Skin of body (tissue), 2 donors: ENCODE data around the gene C14orf39. TPM values are rescaled to one million over a fixed set of nuclear protein-coding genes. Genes with fewer than 3 reads are reported as not detected.
A peak's percentile ranks its signal among the peaks of the same experiment; 100 is the strongest.

ENCODE experiments used
- DNase-seq: peaks from one replicate; lab custom pipeline; 2025; lab: John Stamatoyannopoulos, UW
- total RNA-seq: library from RNA; depleted of rRNA; stranded (reverse); fragments of >200 nt; gene quantifications from one replicate; pipeline ENCODE4 v1.2.3, GENCODE V29; 2014

C14orf39 gene
- 0.39 TPM for total RNA-seq

GRCh38 chr14:60485598-60486251 is at the start of gene C14orf39:
Gene C14orf39, minus strand, starts transcription at chr14:60486063. Its CDS starts 985 bp downstream, at chr14:60485078.
- DNase-seq = peak; percentile 53

GRCh38 chr14:60532442-60532841 is 46.6 kb upstream of the C14orf39 start:
- no peak for DNase-seq

GRCh38 chr14:60515511-60516289 is 29.8 kb upstream of the C14orf39 start:
- no peak for DNase-seq

GRCh38 chr14:60514741-60515491 is 29.1 kb upstream of the C14orf39 start:
- DNase-seq = no peak

GRCh38 chr14:60514378-60514740 is 28.5 kb upstream of the C14orf39 start:
- no peak for DNase-seq

- no peak for DNase-seq
Observed at GRCh38 chr14:60512973-60513571, 27.2 kb upstream of the C14orf39 start.

GRCh38 chr14:60512126-60512525 is 26.3 kb upstream of the C14orf39 start:
- no peak for DNase-seq

- DNase-seq = no peak
Observed at GRCh38 chr14:60510951-60511599, 25.2 kb upstream of the C14orf39 start.

GRCh38 chr14:60510254-60510950 is 24.5 kb upstream of the C14orf39 start:
- no peak for DNase-seq

GRCh38 chr14:60509438-60510253 is 23.8 kb upstream of the C14orf39 start:
- no peak for DNase-seq

- DNase-seq = no peak
Observed at GRCh38 chr14:60508707-60509437, 23.0 kb upstream of the C14orf39 start, which contains the start of gene SIX6. Gene SIX6, plus strand, starts transcription at chr14:60509146. Its CDS starts 253 bp downstream, at chr14:60509399.

- no peak for DNase-seq
Observed at GRCh38 chr14:60508363-60508706, 22.5 kb upstream of the C14orf39 start.

- no peak for DNase-seq
Observed at GRCh38 chr14:60506985-60507829, 21.3 kb upstream of the C14orf39 start.

- DNase-seq = no peak
Observed at GRCh38 chr14:60506462-60506984, 20.7 kb upstream of the C14orf39 start.

GRCh38 chr14:60506010-60506409 is 20.1 kb upstream of the C14orf39 start:
- DNase-seq = no peak

GRCh38 chr14:60505448-60505847 is 19.6 kb upstream of the C14orf39 start:
- no peak for DNase-seq

- DNase-seq = no peak
Observed at GRCh38 chr14:60502541-60502940, 16.7 kb upstream of the C14orf39 start.

GRCh38 chr14:60495946-60496345 is 10.1 kb upstream of the C14orf39 start:
- no peak for DNase-seq
